NCI-H2227 (cell line): ENCODE data around the gene PRR22.

Source experiments
- DNase-seq: peaks from one replicate; lab custom pipeline; 2025; ENCODE audit not compliant: unreplicated experiment; lab: John Stamatoyannopoulos, UW

The PRR22 gene

GRCh38 chr19:5784581-5785147 lies at the start of gene PRR22:
Gene PRR22 (minus strand): TSS chr19:5784746. CDS start chr19:5784660, 86 bp downstream.
- DNase-seq: no peak

- no peak for DNase-seq
These were observed 48.1 kb upstream of the PRR22 start for GRCh38 chr19:5832527-5833216.

- DNase-seq: no peak
These were observed 47.5 kb upstream of the PRR22 start for GRCh38 chr19:5832061-5832460.

- no peak for DNase-seq
These were observed 46.6 kb upstream of the PRR22 start for GRCh38 chr19:5831159-5831558.

- no peak for DNase-seq
These were observed 45.2 kb upstream of the PRR22 start for GRCh38 chr19:5829567-5830310.

GRCh38 chr19:5828661-5829566 lies 44.4 kb upstream of the PRR22 start:
- peak; percentile 10 for DNase-seq

- DNase-seq: peak; percentile 97
These were observed 43.5 kb upstream of the PRR22 start for GRCh38 chr19:5827891-5828660.

- DNase-seq: no peak
These were observed 42.9 kb upstream of the PRR22 start for GRCh38 chr19:5827342-5827890.

GRCh38 chr19:5826531-5827341 lies 42.2 kb upstream of the PRR22 start:
- DNase-seq: peak; percentile 71

- DNase-seq: no peak
These were observed 40.6 kb upstream of the PRR22 start for GRCh38 chr19:5825178-5825577.

- no peak for DNase-seq
These were observed 40.2 kb upstream of the PRR22 start for GRCh38 chr19:5824751-5825150.

GRCh38 chr19:5823579-5824281 lies 39.2 kb upstream of the PRR22 start:
- DNase-seq: no peak

- no peak for DNase-seq
These were observed 37.8 kb upstream of the PRR22 start for GRCh38 chr19:5822181-5822844.

- DNase-seq: no peak
These were observed 37.1 kb upstream of the PRR22 start for GRCh38 chr19:5821521-5822180.

- DNase-seq: no peak
These were observed 36.2 kb upstream of the PRR22 start for GRCh38 chr19:5820785-5821184.

- DNase-seq: no peak
These were observed 34.0 kb upstream of the PRR22 start for GRCh38 chr19:5818594-5818993.

- DNase-seq: no peak
These were observed 32.7 kb upstream of the PRR22 start for GRCh38 chr19:5817218-5817617.

GRCh38 chr19:5814852-5815246 lies 30.3 kb upstream of the PRR22 start:
- DNase-seq: peak; percentile 12
